ENCODE measurements around the gene TCF7L2.

TCF7L2 gene

DNA sequence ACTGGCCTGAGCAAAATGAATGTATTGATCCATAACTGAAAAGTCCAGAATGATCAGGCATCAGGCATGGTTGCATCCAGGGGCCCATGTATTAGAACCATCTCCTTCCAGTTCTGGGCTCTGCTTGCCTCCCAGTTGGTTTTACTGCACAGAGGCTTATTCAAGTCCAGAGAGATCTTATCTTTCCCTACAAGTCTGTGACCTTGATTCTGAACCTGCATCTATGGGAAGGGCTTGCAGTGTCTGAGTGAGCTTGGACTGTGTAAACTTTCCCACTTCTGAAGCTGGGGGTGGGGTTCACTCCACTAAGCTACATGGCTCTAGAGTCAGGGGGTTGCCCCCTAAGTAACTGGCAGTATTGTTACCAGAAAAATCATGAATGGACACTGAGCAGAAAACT lies 136.2 kb downstream of the TCF7L2 start:
- H2AFZ ChIP-seq (ENCODE audit: insufficient read depth, low read length, poor library complexity) = no peak overlapping the region
- no peak overlapping the region for H4K12ac ChIP-seq (ENCODE audit: low read depth, low read length)
- H3K23ac ChIP-seq (ENCODE audit: low read length) = no peak overlapping the region
- H2BK5ac ChIP-seq (ENCODE audit: low read depth, low read length, poor library complexity) = no peak overlapping the region
- H3K9me3 ChIP-seq (ENCODE audit: insufficient read depth, low read depth, low read length) = no peaks in the 10 kb centered on the region
- H3K27me3 ChIP-seq (ENCODE audit: insufficient read depth, low read length) = no peaks in the 10 kb centered on the region
- H3K27ac ChIP-seq (ENCODE audit: low read depth, low read length) = peak overlapping the region; percentile 66
- no peak overlapping the region for H3K4ac ChIP-seq (ENCODE audit: low read depth, low read length)
- H3K4me2 ChIP-seq (ENCODE audit: low read length) = no peak overlapping the region
- no peak overlapping the region for H2AK5ac ChIP-seq (ENCODE audit: low read length)
- H3K4me1 ChIP-seq (ENCODE audit: control insufficient read depth in 1 of 2, insufficient read depth in 2 of 2, low read length in 2 of 2) = peaks cover 14 to 20% of the 10 kb centered on the region in 2 experiments
- no peak for DNase-seq
- peak overlapping the region; percentile 33 for H3K18ac ChIP-seq (ENCODE audit: low read length)
- H2BK120ac ChIP-seq (ENCODE audit: insufficient read depth, low read length, poor library complexity) = no peak overlapping the region
- H2BK12ac ChIP-seq (ENCODE audit: low read length) = no peak overlapping the region
- no peak overlapping the region for H3K14ac ChIP-seq (ENCODE audit: low read length)
- peaks cover 9% of the 10 kb centered on the region for H3K79me2 ChIP-seq (ENCODE audit: control insufficient read depth, insufficient read depth, low read length, poor library complexity)
- H3K36me3 ChIP-seq (ENCODE audit: control insufficient read depth in 1 of 2, insufficient read depth in 2 of 2, low read length in 2 of 2) = peaks cover 3 to 9% of the 10 kb centered on the region in 2 experiments
- no peak overlapping the region for H3K4me3 ChIP-seq (ENCODE audit: low read depth, low read length)
- H4K91ac ChIP-seq (ENCODE audit: low read depth, low read length) = no peak overlapping the region
- H3K9ac ChIP-seq (ENCODE audit: low read length) = no peak overlapping the region
- peaks cover 20% of the 10 kb centered on the region for H3K79me1 ChIP-seq (ENCODE audit: low read length)
- H4K8ac ChIP-seq (ENCODE audit: low read depth, low read length) = no peak overlapping the region

DNA sequence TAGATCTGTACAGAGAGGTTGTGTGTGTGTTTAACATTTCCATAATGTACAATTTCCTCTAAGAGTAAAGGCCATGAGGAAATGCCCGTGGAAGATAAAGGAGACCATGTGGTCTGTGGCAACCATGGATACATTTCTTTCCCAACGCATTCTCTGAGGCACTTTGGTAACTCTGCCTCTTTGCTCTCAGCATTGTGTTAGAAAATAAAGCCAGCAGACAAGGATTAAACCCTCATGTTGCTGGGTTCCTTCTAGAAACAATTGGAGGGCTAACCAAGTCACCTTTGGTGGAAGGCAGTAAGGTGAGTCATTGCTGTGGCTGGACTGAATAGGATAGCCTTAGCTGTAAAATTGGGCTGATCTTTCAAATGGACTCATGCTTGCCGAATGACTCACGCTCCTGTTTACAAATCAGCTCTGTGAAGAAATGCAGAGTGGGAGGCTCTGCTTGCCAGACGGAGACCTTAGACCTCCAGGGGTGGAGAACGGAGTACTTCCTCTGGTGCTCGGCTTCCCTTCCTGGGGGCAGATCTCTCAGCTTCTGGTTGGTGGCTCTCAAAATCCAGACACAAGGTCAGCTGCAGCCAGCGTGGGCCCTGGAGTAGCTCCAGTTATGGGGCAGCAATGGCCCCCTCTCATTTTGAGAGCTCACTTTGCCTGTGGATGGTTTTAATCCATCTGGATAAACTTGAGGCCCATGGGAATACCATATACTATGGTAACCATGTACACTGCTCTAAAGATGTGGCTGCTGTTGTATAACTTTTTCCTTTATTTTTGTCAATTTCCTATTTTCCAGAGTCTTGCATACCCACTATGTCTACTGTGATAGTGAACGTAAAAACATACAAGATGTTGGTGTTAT lies 137.3 kb downstream of the TCF7L2 start:
- WGBS (ENCODE audit: extremely low coverage, insufficient coverage, insufficient read length) = no CpG with 5 or more reads among the region's 9 CpGs
- Histone ChIP-seq H2BK120ac (ENCODE audit: insufficient read depth, low read length, poor library complexity) (no peak overlapping the region), H3K27ac (ENCODE audit: low read depth, low read length) (peak overlapping the region; percentile 97)

DNA sequence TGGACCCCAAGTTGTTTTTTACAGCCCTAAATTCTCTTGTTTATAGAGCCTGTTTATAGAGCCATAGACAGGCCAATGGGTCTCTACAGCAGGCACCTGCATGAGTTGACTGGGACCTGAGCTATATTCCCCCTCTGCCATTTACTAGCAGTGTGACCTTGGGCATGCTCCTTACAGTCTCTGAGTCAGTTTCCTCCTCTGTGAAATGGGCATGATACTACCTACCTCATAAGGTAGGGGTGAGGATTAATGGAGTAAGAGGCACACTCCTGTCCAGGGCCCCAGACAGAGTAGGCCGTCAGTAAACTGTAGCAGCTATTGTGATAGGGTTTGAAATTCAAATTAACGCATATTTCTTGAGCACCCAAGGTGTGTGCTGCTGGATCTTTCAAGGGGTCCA lies 138.1 kb downstream of the TCF7L2 start:
- Histone ChIP-seq H3K9ac (ENCODE audit: low read length) (no peak overlapping the region), H3K4me1 (ENCODE audit: control insufficient read depth in 1 of 2, insufficient read depth in 2 of 2, low read length in 2 of 2) (peaks cover 19 to 22% of the 10 kb centered on the region in 2 experiments), H2BK120ac (ENCODE audit: insufficient read depth, low read length, poor library complexity) (peak overlapping the region; percentile 83), H2AK5ac (ENCODE audit: low read length) (peak overlapping the region; percentile 39), H4K91ac (ENCODE audit: low read depth, low read length) (peak overlapping the region; percentile 78), H2AFZ (ENCODE audit: insufficient read depth, low read length, poor library complexity) (no peak overlapping the region), H3K27me3 (ENCODE audit: insufficient read depth, low read length) (no peaks in the 10 kb centered on the region), H3K4ac (ENCODE audit: low read depth, low read length) (peak overlapping the region; percentile 84), H4K8ac (ENCODE audit: low read depth, low read length) (peak overlapping the region; percentile 4), H2BK12ac (ENCODE audit: low read length) (peak overlapping the region; percentile 72), H3K14ac (ENCODE audit: low read length) (peak overlapping the region; percentile 77), H4K12ac (ENCODE audit: low read depth, low read length) (no peak overlapping the region), H3K4me3 (ENCODE audit: low read depth, low read length) (no peak overlapping the region), H3K23ac (ENCODE audit: low read length) (no peak overlapping the region), H2BK5ac (ENCODE audit: low read depth, low read length, poor library complexity) (peak overlapping the region; percentile 9), H3K4me2 (ENCODE audit: low read length) (no peak overlapping the region), H3K27ac (ENCODE audit: low read depth, low read length) (no peak overlapping the region), H3K79me1 (ENCODE audit: low read length) (peaks cover 20% of the 10 kb centered on the region), H3K79me2 (ENCODE audit: control insufficient read depth, insufficient read depth, low read length, poor library complexity) (peaks cover 9% of the 10 kb centered on the region), H3K18ac (ENCODE audit: low read length) (peak overlapping the region; percentile 76), H3K9me3 (ENCODE audit: insufficient read depth, low read depth, low read length) (no peaks in the 10 kb centered on the region), H3K36me3 (ENCODE audit: control insufficient read depth in 1 of 2, insufficient read depth in 2 of 2, low read length in 2 of 2) (peaks cover 12 to 19% of the 10 kb centered on the region in 2 experiments)
- WGBS (ENCODE audit: extremely low coverage, insufficient coverage, insufficient read length) = no CpG with 5 or more reads among the region's 2 CpGs
- DNase-seq = no peak

More for the DNA sequence above, 137.3 kb downstream of the TCF7L2 start:
- Histone ChIP-seq H3K36me3 (ENCODE audit: control insufficient read depth in 1 of 2, insufficient read depth in 2 of 2, low read length in 2 of 2) (peaks cover 9 to 14% of the 10 kb centered on the region in 2 experiments), H3K27me3 (ENCODE audit: insufficient read depth, low read length) (no peaks in the 10 kb centered on the region), H2AK5ac (ENCODE audit: low read length) (no peak overlapping the region), H3K79me1 (ENCODE audit: low read length) (peaks cover 20% of the 10 kb centered on the region), H4K12ac (ENCODE audit: low read depth, low read length) (no peak overlapping the region), H2BK5ac (ENCODE audit: low read depth, low read length, poor library complexity) (peak overlapping the region; percentile 72), H3K4me3 (ENCODE audit: low read depth, low read length) (no peak overlapping the region), H3K4ac (ENCODE audit: low read depth, low read length) (no peak overlapping the region), H2BK12ac (ENCODE audit: low read length) (no peak overlapping the region), H2AFZ (ENCODE audit: insufficient read depth, low read length, poor library complexity) (no peak overlapping the region), H4K8ac (ENCODE audit: low read depth, low read length) (no peak overlapping the region), H3K23ac (ENCODE audit: low read length) (no peak overlapping the region), H3K79me2 (ENCODE audit: control insufficient read depth, insufficient read depth, low read length, poor library complexity) (peaks cover 9% of the 10 kb centered on the region), H3K14ac (ENCODE audit: low read length) (peak overlapping the region; percentile 71), H3K4me2 (ENCODE audit: low read length) (peak overlapping the region; percentile 39), H3K4me1 (ENCODE audit: control insufficient read depth in 1 of 2, insufficient read depth in 2 of 2, low read length in 2 of 2) (peaks cover 14 to 20% of the 10 kb centered on the region in 2 experiments), H4K91ac (ENCODE audit: low read depth, low read length) (peak overlapping the region; percentile 55), H3K9me3 (ENCODE audit: insufficient read depth, low read depth, low read length) (no peaks in the 10 kb centered on the region), H3K18ac (ENCODE audit: low read length) (no peak overlapping the region), H3K9ac (ENCODE audit: low read length) (no peak overlapping the region)
- peak; percentile 94 to 96 for DNase-seq

DNA sequence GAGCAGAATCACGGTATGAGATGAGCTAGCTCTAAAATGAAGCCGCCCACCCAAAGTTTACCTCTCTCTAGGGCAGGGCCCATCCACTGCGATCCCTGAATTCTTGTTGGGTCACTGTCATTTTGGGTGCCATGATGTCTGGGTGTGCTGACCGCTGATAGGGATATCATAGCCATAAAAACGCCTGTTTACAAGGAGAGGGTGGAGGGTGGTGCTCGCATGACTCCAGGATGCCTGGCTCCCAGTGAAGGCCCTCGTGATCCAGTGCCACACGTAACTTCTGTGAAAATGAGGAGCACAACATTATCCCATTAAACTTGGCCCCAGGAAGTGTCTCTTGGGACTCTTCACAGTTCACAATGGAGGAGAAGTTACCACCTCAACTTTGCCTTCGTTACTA lies 139.5 kb downstream of the TCF7L2 start:
- no peak overlapping the region for H3K4me3 ChIP-seq (ENCODE audit: low read depth, low read length)
- H3K23ac ChIP-seq (ENCODE audit: low read length) = no peak overlapping the region
- peaks cover 9% of the 10 kb centered on the region for H3K79me2 ChIP-seq (ENCODE audit: control insufficient read depth, insufficient read depth, low read length, poor library complexity)
- H4K8ac ChIP-seq (ENCODE audit: low read depth, low read length) = peak overlapping the region; percentile 26
- no peak overlapping the region for H2AFZ ChIP-seq (ENCODE audit: insufficient read depth, low read length, poor library complexity)
- no peak overlapping the region for H3K27ac ChIP-seq (ENCODE audit: low read depth, low read length)
- H2BK120ac ChIP-seq (ENCODE audit: insufficient read depth, low read length, poor library complexity) = no peak overlapping the region
- H3K9ac ChIP-seq (ENCODE audit: low read length) = no peak overlapping the region
- H3K4me2 ChIP-seq (ENCODE audit: low read length) = no peak overlapping the region
- peaks cover 12 to 19% of the 10 kb centered on the region in 2 experiments for H3K36me3 ChIP-seq (ENCODE audit: control insufficient read depth in 1 of 2, insufficient read depth in 2 of 2, low read length in 2 of 2)
- no peak for DNase-seq
- H3K79me1 ChIP-seq (ENCODE audit: low read length) = peaks cover 20% of the 10 kb centered on the region
- H2BK12ac ChIP-seq (ENCODE audit: low read length) = peak overlapping the region; percentile 69
- no peak overlapping the region for H3K14ac ChIP-seq (ENCODE audit: low read length)
- WGBS (ENCODE audit: extremely low coverage, insufficient coverage, insufficient read length) = no CpG with 5 or more reads among the region's 9 CpGs
- peak overlapping the region; percentile 64 for H2AK5ac ChIP-seq (ENCODE audit: low read length)
- peak overlapping the region; percentile 75 for H4K91ac ChIP-seq (ENCODE audit: low read depth, low read length)
- H2BK5ac ChIP-seq (ENCODE audit: low read depth, low read length, poor library complexity) = no peak overlapping the region
- peak overlapping the region; percentile 69 for H3K18ac ChIP-seq (ENCODE audit: low read length)
- no peaks in the 10 kb centered on the region for H3K9me3 ChIP-seq (ENCODE audit: insufficient read depth, low read depth, low read length)
- peaks cover 19 to 22% of the 10 kb centered on the region in 2 experiments for H3K4me1 ChIP-seq (ENCODE audit: control insufficient read depth in 1 of 2, insufficient read depth in 2 of 2, low read length in 2 of 2)
- H3K27me3 ChIP-seq (ENCODE audit: insufficient read depth, low read length) = no peaks in the 10 kb centered on the region
- H3K4ac ChIP-seq (ENCODE audit: low read depth, low read length) = peak overlapping the region; percentile 71
- no peak overlapping the region for H4K12ac ChIP-seq (ENCODE audit: low read depth, low read length)
